ENCODE measurements around the gene PPP1R37. TPM values are rescaled to one million over a fixed set of nuclear protein-coding genes. Genes with fewer than 3 reads are reported as not detected.

The PPP1R37 gene
- total and polyA plus RNA-seq, 2 donors (not counting 1 experiment from before 2014, with no cell fraction given), result 11.3 to 36.0 TPM

- Histone ChIP-seq H3K4me3 (replicated peaks in 1 of 4; ENCODE audit: control extremely low read depth in 1 of 4, insufficient read depth in 1 of 4, low read depth in 3 of 4, low read length in 4 of 4) (no peak overlapping the region), H2AFZ (ENCODE audit: low read length) (no peak overlapping the region), H3K36me3 (ENCODE audit: control insufficient read depth, insufficient read depth, low read length) (no peaks in the 10 kb centered on the region), H3K4me2 (ENCODE audit: extremely low read depth, insufficient read depth, low read length) (no peak overlapping the region), H3K4me1 (ENCODE audit: control insufficient read depth, extremely low read depth, insufficient read depth, low read length) (no peaks in the 10 kb centered on the region), H3K27ac (ENCODE audit: insufficient read depth, low read length) (no peak overlapping the region), H3K79me2 (ENCODE audit: control insufficient read depth, insufficient read depth, low read length) (peaks cover 79% of the 10 kb centered on the region), H3K9me3 (ENCODE audit: control insufficient read depth, insufficient read depth, low read depth, low read length) (no peaks in the 10 kb centered on the region), H3K27me3 (ENCODE audit: control insufficient read depth, insufficient read depth, low read length) (no peaks in the 10 kb centered on the region), H3K9ac (ENCODE audit: insufficient read depth, low read length) (no peak overlapping the region), H4K20me1 (ENCODE audit: control insufficient read depth, extremely low read depth, insufficient read depth, low read length) (no peaks in the 10 kb centered on the region)
- no peak for TF ChIP-seq EZH2 (IDR thresholded peaks at IDR 0.05; ENCODE audit: low read length, missing control alignments)
- no peak for DNase-seq (ENCODE audit: low read depth in 2 of 2)
Measured at GRCh38 chr19:45113628-45114027, 20.6 kb downstream of the PPP1R37 start.

GRCh38 chr19:45114116-45114515 is 21.1 kb downstream of the PPP1R37 start:
- no peaks in the 10 kb centered on the region for H4K20me1 ChIP-seq (ENCODE audit: control insufficient read depth, extremely low read depth, insufficient read depth, low read length)

GRCh38 chr19:45115809-45116615 is 23.0 kb downstream of the PPP1R37 start:
- no peak overlapping the region for H2AFZ ChIP-seq (ENCODE audit: low read length)
- no peaks in the 10 kb centered on the region for H3K36me3 ChIP-seq (ENCODE audit: control insufficient read depth, insufficient read depth, low read length)
- no peaks in the 10 kb centered on the region for H3K27me3 ChIP-seq (ENCODE audit: control insufficient read depth, insufficient read depth, low read length)
- H3K4me1 ChIP-seq (ENCODE audit: control insufficient read depth, extremely low read depth, insufficient read depth, low read length), result no peaks in the 10 kb centered on the region
- H3K9me3 ChIP-seq (ENCODE audit: control insufficient read depth, insufficient read depth, low read depth, low read length), result no peaks in the 10 kb centered on the region
- H3K79me2 ChIP-seq (ENCODE audit: control insufficient read depth, insufficient read depth, low read length), result peaks cover 70% of the 10 kb centered on the region
- DNase-seq (ENCODE audit: low read depth in 2 of 2), result no peak
- H3K27ac ChIP-seq (ENCODE audit: insufficient read depth, low read length), result no peak overlapping the region
- H3K9ac ChIP-seq (ENCODE audit: insufficient read depth, low read length), result no peak overlapping the region
- no peak overlapping the region for H3K4me3 ChIP-seq (replicated peaks in 1 of 4; ENCODE audit: control extremely low read depth in 1 of 4, insufficient read depth in 1 of 4, low read depth in 3 of 4, low read length in 4 of 4)
- TF ChIP-seq EZH2 (IDR thresholded peaks at IDR 0.05; ENCODE audit: low read length, missing control alignments) (no peak), CTCF (conservative IDR thresholded peaks at IDR 0.05 in 1 of 2, IDR thresholded peaks at IDR 0.05 in 1 of 2; ENCODE audit: low read depth in 1 of 2, low read length in 2 of 2) (no peak)
- no peaks in the 10 kb centered on the region for H4K20me1 ChIP-seq (ENCODE audit: control insufficient read depth, extremely low read depth, insufficient read depth, low read length)
- H3K4me2 ChIP-seq (ENCODE audit: extremely low read depth, insufficient read depth, low read length), result no peak overlapping the region

More at GRCh38 chr19:45114116-45114515, 21.1 kb downstream of the PPP1R37 start:
- no peak overlapping the region for H3K4me2 ChIP-seq (ENCODE audit: extremely low read depth, insufficient read depth, low read length)
- H3K79me2 ChIP-seq (ENCODE audit: control insufficient read depth, insufficient read depth, low read length), result peaks cover 76% of the 10 kb centered on the region
- H3K9me3 ChIP-seq (ENCODE audit: control insufficient read depth, insufficient read depth, low read depth, low read length), result no peaks in the 10 kb centered on the region
- no peak for DNase-seq (ENCODE audit: low read depth in 2 of 2)
- no peak overlapping the region for H3K27ac ChIP-seq (ENCODE audit: insufficient read depth, low read length)
- no peaks in the 10 kb centered on the region for H3K36me3 ChIP-seq (ENCODE audit: control insufficient read depth, insufficient read depth, low read length)
- H3K27me3 ChIP-seq (ENCODE audit: control insufficient read depth, insufficient read depth, low read length), result no peaks in the 10 kb centered on the region
- TF ChIP-seq EZH2 (IDR thresholded peaks at IDR 0.05; ENCODE audit: low read length, missing control alignments) (no peak), CTCF (conservative IDR thresholded peaks at IDR 0.05 in 1 of 2, IDR thresholded peaks at IDR 0.05 in 1 of 2; ENCODE audit: low read depth in 1 of 2, low read length in 2 of 2) (no peak)
- no peaks in the 10 kb centered on the region for H3K4me1 ChIP-seq (ENCODE audit: control insufficient read depth, extremely low read depth, insufficient read depth, low read length)
- no peak overlapping the region for H3K9ac ChIP-seq (ENCODE audit: insufficient read depth, low read length)
- no peak overlapping the region for H2AFZ ChIP-seq (ENCODE audit: low read length)
- H3K4me3 ChIP-seq (replicated peaks in 1 of 4; ENCODE audit: control extremely low read depth in 1 of 4, insufficient read depth in 1 of 4, low read depth in 3 of 4, low read length in 4 of 4), result no peak overlapping the region

Data from fibroblast of lung (primary cell).